GM19328 (cell line): ENCODE data around the gene CELF1.
"Not testable (repeated sequence)": the region's sequence is repeated elsewhere in the genome, so short reads cannot be mapped to it uniquely, and the experiment has no call there.

ENCODE experiments used
- ATAC-seq: cut with Tn5 transposase; IDR thresholded peaks from one replicate; pipeline ENCODE4 v1.9.1; 2021; ENCODE audit warnings: mild to moderate bottlenecking, moderate library complexity; ENCODE audit not compliant: unreplicated experiment

CELF1 gene

DNA sequence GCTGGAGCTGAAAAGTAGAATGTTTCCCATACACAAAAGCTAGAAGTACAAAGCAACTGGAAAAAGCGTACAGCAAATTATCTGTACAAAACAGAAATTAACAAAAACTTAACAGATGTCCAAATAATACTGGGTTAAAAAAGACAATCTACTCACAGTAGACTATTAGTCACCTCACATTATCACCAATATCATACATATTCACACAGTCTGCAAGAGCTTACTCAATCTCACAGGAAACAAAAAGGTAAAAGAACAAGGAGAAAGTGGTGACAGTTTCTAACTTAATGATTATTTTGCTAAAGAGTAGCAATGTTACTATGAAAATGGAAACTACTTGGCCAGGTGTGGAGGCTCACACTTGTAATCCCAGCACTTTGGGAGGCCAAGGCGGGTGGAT lies 11.9 kb downstream of the CELF1 start:
- ATAC-seq: no peak

DNA sequence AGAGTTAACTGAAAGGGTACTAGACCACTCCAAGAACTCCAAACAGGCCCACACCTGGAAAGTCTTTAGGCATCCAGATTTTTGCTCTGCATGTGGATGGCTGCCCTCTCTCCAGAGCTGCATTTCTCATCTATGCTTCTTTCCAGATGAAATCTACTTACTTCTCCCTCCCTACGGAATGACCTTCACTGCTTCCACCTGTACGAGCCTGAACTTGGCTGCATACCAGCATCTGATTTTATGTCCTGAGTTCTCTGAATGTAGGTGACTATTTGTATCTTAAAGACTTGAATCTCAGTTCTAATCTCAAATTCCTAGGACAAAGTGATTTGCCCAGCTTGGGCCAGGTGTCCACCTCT lies 13.3 kb downstream of the CELF1 start:
- ATAC-seq: no peak

DNA sequence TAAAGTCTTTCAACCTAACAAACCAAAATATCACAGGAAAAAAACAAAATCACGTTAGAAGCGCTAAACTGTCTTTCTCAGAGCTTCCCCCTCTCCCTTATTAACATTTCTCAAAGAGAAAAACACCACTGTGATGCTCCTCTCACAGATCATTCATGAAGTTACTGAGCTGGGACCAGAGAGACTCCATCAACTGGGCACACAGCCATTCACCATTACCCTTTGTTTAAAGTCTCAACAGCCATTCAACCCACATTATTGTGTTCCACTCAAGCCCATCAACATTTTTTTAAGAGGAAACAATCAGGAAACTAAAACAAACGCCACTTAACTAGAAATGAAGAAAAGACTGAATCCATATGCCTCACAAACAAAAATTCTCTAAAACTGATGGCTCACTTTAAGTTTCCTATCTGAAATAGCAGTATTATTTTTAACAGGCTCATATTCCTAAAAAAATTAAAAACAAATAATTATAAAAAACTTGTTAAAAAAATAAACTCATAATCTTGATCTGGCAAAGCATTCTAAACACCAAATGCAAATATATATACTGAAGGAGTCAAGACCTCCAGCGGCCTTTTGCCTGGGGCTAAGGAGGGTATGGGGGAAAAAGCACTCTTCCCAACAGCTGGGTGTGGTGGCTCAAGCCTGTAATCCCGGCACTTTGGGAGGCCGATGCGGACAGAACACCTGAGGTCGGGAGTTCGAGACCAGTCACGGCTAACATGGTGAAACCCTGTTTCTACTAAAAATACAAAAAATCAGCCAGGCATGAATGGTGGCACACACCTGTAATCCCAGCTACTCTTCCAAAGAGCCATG lies 14.0 kb downstream of the CELF1 start:
- ATAC-seq: no peak

DNA sequence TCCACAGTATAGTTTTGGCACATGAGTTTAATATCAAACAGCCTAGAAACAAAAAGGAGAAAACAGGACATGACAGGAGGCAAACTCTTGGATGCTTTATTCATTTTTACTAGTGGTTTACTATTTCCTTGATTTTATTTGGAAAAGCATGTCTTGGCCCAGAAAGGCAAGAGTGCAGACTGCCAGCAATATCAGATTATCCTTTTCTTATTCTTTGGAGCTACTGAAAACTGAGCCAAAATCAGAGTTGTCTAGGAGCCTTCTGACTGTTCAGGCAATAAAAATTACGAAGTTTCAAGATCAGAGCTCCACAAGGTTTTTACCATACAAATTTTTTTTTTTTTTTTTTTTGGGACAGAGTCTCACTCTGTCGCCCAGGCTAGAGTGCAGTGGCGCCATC lies 16.0 kb downstream of the CELF1 start:
- no peak for ATAC-seq

DNA sequence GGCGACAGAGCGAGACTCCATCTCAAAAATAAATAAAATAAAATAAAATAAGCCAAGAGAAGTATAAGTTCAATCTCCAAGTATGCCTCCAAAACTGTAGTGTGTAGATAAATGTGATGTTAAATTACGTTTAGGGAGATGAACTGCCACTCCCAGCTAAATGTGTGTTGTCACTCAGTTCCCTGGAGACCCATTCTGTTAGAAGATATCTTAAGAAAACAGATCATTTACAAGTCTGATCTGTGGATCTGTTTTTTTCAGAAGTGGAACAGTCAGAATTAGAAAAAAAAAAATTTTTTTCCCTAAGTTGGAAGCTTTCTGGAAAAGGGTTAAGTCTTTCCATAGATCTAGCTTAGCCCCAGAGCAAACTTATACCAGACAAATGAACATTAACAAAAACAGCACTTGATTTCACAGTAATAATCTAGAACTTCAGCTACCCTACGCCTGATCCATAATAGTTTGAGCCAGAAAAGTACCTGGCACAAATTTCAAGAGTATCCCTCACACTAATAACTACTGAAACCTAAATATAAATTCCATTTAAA lies 18.2 kb downstream of the CELF1 start:
- no peak for ATAC-seq

DNA sequence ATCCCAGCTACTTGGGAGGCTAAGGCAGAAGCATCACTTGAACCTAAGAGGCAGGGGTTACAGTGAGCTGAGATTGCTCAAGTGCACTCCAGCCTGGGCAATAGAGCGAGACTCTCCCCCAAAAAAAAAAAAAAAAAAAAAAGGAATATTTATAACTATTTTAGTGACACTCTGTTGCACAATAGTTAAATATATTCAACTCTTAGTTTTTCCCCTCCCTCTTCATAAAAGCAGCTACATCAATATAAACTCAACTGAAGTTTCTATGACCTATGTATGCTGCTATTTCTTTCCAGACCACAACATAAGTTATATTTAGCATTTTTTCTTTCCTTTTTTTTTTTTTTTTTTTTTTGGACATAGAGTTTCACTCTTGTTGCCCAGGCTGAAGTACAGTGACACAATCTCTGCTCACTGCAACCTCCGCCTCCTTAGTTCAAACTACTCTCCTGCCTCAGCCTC lies 19.2 kb downstream of the CELF1 start:
- no peak for ATAC-seq

DNA sequence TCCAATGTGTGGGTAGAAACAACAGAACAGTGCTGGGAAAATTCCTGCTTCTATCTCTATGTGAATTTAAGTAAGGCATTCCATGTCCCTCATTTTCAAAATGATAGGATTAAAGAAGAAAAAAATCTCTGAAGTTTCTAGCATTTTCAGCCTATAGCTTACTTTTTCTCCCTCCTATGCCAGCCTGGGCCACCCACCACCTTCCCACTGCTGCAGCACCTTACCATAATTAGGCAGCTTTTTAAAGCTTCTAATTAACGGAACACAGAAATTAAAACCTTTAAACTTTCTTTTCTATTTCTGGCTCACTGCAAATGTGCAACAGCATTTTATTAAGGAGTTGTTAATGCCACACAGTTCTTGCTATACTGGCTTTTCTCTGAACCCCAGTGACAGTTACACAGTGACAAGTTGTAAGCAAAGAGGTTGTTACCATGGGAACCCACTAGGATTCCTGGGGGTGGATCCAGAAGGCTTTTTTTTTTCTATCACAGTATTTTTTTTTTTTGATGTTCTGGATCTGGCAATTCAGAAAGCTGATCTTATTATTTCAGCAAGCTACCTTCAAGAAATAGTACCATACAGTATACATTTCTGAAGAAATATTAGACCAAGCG lies 20.2 kb downstream of the CELF1 start:
- ATAC-seq: no peak

DNA sequence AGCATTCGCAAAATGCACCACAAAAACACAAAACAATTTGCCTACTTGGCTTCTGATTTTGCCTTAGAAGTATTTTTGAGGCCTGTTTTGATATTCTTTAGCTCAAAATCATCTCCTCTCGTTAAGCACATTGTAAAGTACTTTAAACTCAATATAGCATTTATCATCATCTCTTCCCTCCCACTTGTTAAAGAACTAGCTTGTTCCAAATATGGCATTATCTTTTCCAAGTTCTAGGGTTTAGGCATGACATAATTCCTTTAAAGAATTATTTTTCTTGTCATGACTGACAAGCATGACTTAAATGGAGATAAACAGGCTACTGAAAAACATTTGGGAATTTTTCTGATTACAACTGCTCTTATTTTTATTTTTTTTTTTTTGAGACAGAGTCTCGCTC lies 21.3 kb downstream of the CELF1 start:
- ATAC-seq: no peak

DNA sequence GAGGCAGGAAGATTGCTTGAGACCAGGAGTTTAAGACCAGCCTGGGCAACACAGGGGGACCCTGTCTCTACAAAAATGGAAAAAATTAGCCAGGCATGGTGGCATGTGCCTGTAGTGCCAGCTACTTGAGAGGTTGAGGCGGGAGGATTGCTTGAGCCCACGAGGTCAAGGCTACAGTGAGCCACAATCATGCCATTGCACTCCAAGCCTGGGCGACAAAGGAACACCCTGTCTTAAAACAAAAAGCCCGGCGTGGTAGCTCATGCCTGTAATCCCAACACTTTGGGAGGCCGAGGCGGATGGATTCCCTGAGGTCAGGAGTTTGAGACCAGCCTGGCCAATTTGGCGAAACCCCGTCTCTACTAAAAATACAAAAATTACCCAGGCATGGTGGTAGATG lies 22.2 kb downstream of the CELF1 start:
- ATAC-seq: not testable (repeated sequence)

DNA sequence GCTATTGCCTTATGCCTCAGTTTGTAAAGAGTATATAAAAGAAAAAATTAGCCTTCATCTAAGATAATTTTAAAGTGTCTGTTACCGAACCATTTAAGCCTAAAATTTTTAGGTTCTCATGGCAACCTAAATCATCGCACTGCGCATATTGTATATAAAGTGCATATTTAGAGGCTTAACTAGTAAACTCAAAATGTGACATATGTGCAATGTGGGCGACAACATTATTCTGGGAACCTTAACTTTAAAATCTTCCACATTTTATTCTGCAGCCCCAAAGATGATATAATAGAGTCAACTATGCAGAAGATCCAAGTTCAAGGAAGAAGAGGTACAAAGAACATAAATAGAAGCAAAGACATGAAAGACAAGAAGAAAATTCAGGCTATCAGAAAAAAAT lies 23.0 kb downstream of the CELF1 start:
- ATAC-seq: no peak

DNA sequence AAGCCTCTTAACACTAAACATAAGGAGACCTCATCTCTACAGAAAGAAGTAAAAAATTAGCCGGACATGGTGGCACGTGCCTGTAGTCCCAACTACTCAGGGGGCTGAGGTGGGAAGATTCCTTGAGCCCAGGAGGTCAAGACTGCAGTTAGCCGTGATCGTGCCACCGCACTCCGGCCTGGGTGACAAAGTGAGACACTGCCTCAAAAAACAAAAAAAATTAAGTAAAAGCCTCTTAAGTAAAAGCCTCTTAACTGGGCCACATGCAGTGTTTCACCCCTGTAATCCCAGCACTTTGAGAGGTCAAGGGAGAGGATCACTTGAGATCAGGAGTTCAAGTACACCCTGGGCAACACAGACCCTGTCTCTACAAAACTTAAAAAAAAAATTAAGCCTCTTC lies 25.7 kb downstream of the CELF1 start:
- no peak for ATAC-seq

DNA sequence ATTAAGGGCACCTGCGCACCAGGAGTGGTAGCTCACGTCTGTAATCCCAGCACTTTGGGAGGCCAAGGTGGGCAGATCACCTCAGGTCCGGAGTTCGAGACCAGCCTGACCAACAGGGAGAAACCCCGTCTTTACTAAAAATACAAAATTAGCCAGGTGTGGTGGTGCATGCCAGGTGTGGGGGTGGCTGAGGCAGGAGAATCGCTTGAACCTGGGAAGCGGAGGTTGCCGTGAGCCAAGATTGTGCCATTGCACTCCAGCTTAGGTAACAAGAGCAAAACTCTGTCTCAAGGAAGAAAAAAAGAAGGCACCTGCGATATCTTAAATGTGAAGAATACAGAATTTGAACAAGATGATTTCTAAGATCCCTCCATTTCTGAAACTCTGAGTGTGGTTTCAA lies 26.9 kb downstream of the CELF1 start:
- not testable (repeated sequence) for ATAC-seq

DNA sequence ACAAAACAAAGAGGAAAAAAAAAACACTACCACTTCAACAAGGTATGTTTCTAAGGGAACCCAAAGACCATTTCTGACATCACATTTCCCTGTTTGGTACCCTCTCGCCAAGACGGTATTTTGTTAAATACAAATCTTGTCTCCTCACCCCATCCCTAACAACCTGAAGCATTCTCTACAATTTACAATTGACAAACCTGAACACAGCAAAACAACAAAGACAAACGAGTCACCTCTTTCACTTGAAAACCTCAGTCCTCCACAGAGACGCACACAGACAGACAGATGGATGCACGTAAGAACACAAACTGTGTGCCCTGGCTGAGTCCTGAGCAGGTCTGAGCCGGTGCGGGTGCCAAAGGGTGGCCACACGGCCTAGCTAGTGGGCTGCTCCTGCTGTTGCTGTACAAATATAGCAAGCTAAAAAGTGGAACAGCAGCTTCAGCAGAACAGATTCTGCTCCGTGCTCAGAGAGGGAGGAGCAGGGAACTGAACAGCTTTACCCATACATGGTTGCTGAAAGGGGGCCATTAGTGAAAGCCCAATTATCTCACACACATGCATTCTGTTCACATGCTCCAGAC lies 28.5 kb downstream of the CELF1 start:
- ATAC-seq: no peak

DNA sequence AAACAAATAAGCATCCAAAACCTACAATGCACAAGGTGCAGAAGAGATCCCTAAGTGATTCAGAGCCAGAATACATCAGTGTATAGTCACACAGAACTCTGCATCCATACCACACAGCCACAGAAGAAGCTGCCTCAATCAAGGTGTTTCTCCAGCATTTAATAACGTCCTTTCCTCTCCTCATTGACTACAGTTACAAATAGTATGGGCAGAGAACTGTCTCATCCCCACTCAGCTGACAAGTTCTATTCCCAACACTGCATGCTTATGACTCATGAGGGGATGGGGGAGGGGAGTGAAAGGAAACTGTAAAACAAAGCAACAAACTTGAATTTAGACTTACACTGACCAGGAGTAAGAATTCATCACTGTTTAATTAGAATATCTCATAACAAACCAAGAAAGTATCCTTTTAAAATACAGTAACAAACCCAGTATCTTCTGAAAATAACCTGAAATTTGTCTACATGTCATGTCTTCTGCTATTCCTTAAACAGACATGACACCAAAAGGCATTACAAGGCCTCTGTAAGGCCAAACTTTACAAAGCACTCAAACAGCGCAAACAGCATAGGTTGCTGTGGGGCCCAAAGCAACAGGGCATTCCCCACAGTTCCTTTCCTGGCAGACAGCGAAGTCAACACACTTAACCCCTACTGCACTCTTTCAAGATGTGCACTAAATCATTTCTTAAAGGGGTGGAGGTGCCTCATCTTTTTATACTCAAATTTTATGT lies 29.3 kb downstream of the CELF1 start:
- ATAC-seq: no peak

DNA sequence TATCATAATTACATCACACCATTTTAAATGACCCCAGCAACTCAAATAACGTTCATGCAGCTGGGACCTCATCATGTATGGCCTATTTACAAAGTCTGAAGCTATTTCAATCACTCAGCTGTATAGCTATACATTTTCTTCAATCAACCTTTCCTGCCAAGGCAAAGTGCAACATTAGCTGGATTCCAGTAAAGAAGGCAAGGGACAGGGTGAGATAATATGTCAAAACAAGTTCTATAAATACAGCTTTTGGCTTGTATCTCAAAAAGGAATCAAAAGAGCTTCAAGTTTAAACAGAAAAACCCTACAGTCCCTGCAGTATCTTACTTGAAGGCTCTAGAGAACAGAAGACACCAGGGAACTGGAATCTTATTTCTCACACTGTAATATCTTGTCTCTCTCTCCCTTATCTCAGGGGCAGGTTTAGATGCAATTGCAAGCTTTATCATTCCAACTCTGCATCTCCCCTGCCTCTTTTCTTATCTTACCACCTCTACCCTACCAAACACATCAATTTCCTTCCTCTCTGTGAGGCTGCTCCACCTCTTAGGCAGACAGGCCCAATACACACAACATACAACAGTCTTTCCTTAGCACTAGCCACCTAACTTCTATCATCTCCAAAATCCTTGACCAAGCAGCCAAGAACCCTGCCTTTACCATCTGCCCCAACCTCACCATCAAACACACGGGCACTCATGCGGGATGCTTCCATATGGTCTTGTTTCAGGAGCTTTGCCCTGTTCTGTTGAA lies 34.5 kb downstream of the CELF1 start:
- ATAC-seq: no peak

DNA sequence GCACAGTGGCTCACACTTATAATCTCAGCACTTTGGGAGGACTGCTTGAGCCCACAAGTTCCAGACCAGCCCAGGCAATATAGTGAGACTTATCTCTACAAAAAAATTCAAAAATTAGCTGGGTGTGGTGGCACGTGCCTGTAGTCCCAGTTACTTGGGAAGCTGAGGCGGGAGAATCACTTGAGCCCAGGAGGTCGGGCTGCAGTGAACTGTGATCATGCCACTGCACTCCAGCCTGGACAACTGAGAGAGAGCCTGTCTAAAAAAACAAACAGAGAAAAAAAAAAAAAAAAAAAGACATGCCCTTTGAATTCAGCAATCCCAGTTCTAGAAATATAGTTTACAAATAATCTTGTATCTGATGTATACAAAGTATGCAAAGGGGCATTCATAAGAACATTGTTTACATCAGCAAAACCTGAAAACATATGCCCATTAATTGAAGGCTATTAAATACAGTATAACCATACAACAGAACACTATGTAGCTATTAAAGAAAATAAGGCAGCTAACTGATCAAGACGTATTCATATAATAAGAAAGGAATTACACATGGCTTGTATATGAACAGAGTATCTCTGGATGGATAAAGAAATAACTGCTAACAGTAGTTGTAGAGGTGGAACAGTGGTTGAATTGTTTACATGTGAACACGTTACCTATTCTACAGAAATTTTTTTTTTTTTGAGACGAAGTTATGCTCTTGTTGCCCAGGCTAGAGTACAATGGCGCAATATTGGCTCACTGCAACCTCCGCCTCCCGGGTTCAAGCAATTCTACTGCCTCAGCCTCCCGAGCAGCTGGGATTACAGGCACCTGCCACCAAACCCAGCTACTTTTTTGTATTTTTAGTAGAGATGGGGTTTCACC lies 35.7 kb downstream of the CELF1 start:
- ATAC-seq: no peak

DNA sequence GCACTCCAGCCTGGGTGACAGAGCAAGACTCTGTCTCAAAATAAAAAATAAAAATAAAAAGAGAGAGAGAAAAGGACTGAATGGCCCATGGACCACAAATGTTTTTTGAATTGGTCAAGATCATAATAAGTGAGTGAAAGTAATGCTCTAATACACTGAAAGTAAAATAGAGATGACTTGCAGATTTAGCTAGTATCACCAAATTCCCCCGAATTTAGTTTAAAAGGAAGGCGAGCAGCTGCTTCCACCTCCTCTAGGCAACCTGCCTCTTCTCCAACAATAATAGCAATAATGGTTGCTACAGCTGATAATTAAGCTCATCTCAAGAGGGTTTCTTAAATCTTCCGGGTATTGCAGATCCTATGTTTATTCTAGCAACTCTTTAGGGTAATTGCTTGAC lies 36.8 kb downstream of the CELF1 start:
- no peak for ATAC-seq

DNA sequence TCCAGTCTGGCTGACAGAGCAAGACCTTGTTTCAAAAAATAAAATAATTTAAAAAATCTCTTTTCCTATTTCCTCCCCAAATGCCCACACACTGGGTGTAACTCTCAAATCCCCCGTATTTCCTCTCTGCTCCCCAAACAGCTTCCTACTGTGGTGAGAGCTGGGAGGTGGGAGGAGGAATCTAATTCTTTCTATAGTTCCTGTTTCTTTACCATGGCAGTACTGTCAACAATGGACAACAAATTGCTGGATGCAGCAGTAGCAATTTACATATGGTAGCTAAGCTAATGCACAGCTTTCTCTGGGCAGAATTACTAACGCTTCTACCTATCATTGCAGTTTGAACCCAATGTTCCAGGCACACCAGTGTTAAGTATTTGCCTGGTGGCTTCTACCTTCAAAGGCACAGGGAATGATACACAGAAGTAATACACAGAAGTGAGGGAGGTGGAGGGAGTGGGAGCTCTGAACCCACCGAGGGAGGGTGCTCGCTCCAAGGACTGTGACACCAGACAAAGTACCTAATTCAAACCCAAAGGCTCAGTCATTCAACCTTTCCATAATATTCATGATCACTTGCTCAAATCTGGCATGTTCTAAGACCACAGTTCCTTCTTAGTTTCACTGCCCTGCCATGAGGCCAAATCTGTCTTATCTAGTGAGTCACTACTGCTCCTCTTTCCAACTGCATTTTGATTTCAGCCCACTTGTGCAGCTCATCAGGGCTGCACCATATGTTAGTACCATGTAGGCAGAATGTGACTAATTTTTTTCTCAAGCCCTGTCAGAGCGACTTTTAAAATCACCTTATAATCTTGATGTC lies 37.9 kb downstream of the CELF1 start:
- no peak for ATAC-seq

DNA sequence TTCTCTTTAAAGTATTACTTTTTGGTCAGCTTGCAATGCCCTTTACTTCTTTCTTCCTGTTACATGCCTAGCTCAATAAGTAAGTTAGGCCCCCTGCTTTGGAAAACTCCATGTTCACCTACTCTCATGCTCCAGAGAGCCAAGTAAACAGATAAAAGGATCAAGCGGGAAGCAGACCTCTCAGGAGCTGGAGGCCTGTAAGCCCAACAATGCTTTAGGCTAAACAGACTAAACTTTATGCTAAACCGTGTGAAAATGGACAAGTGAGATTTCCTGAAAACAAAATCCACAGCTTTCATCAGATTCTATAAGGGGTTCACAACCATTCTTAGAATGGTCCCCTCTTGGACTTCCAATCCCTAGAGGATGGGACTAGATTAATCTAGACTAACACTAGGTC lies 40.2 kb downstream of the CELF1 start:
- ATAC-seq: no peak
